Smooth muscle cell (in vitro differentiated cells): ENCODE results near the gene LPIN1. TPM values are rescaled to one million over a fixed set of nuclear protein-coding genes. Genes with fewer than 3 reads are reported as not detected.

ENCODE experiments used
- DNase-seq: peaks from one replicate; lab custom pipeline; 2025; ENCODE audit not compliant: unreplicated experiment; lab: John Stamatoyannopoulos, UW
- H2AFZ ChIP-seq: fragments of 200-600 bp; sonication (generic); 2 replicates; pipeline ENCODE4 v1.6.0; 2016; ENCODE audit warnings: antibody characterized with exemption, low read depth, mild to moderate bottlenecking
- H3F3A ChIP-seq: fragments of 200-600 bp; sonication (generic); 2 replicates; pipeline ENCODE4 v1.6.0; 2017; ENCODE audit warnings: antibody characterized with exemption, low read depth
- H3K27ac ChIP-seq: fragments of 200-600 bp; sonication (generic); 2 replicates; pipeline ENCODE4 v1.5.1; 2016; ENCODE audit warnings: low read depth, mild to moderate bottlenecking
- H3K27me3 ChIP-seq: fragments of 200-600 bp; sonication (generic); 2 replicates; pipeline ENCODE4 v1.6.1; 2016; ENCODE audit warnings: low read depth, mild to moderate bottlenecking
- H3K36me3 ChIP-seq: fragments of 200-600 bp; sonication (generic); 2 replicates; pipeline ENCODE4 v1.5.1; 2016; ENCODE audit warnings: low read depth
- H3K4me1 ChIP-seq: fragments of 200-600 bp; sonication (generic); 2 replicates; pipeline ENCODE4 v1.5.1; 2016; ENCODE audit warnings: low read depth
- H3K4me2 ChIP-seq: fragments of 200-600 bp; sonication (generic); 2 replicates; pipeline ENCODE4 v1.6.0; 2016; ENCODE audit warnings: mild to moderate bottlenecking
- H3K4me3 ChIP-seq: fragments of 200-600 bp; sonication (generic); 2 replicates; pipeline ENCODE4 v1.5.1; 2016; ENCODE audit warnings: mild to moderate bottlenecking
- H3K79me2 ChIP-seq: fragments of 200-600 bp; sonication (generic); 2 replicates; pipeline ENCODE4 v1.6.0; 2016; ENCODE audit warnings: low read depth, mild to moderate bottlenecking
- H3K9ac ChIP-seq: fragments of 200-600 bp; sonication (generic); 2 replicates; pipeline ENCODE4 v1.6.0; 2016; ENCODE audit warnings: low read depth
- H3K9me3 ChIP-seq: fragments of 200-600 bp; sonication (generic); replicated peaks from 2 replicates; pipeline ENCODE4 v1.5.1; 2016; ENCODE audit warnings: low read depth
- H4K20me1 ChIP-seq: fragments of 200-600 bp; sonication (generic); 2 replicates; pipeline ENCODE4 v1.6.0; 2016; ENCODE audit warnings: low read depth
- WGBS: methylation state at CpG from one replicate; pipeline ENCODE4 v1.1.7; 2016; ENCODE audit warnings: low lambda C conversion rate; 5-methylcytosine and 5-hydroxymethylcytosine counted together
- polyA plus RNA-seq: library from polyadenylated mRNA; unstranded; fragments of >200 nt; fragmentation: Nextera tagmentation; extraction: Ambion mirVana; gene quantifications from 2 replicates; pipeline ENCODE4 v1.2.1, GENCODE V29; 2016
- total RNA-seq: library from RNA; depleted of rRNA; stranded (reverse); fragments of >200 nt; gene quantifications from 2 replicates; pipeline ENCODE4 v1.2.3, GENCODE V29; 2014
- TF ChIP-seq, protein P1 (sequence below): fragments of 200-600 bp; sonication (generic); IDR thresholded peaks from 2 replicates; pipeline ENCODE4 v1.5.1; 2017; ENCODE audit warnings: borderline replicate concordance, mild to moderate bottlenecking, antibody characterized with exemption; ENCODE audit not compliant: insufficient read depth, poor library complexity, severe bottlenecking

LPIN1 gene
- total and polyA plus RNA-seq, 2 experiments from 2014 or later = 13.8 to 17.9 TPM

DNA sequence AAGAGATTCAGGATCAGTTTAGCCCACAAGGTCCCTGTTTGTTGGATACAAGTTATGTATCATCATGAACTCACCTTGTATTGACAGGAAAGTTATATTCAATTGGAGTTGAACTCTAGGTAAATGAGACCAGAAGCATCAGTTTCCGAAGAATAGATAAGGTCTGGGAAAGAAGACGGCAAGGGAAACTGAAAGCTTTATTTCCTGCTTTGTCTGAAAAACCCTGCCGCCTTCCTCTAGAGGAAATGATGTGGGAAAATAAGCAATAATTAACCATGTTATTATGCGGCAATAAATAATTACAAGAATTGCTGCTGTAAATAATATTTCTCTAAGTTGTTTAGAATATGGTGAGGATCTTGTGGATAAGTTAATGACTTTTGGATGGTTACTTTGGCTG, 32.0 kb downstream of the LPIN1 start:
- WGBS = 89% methylated on average over 4 of the region's 4 CpGs
- DNase-seq = no peak
- Histone ChIP-seq H3F3A (no peaks in the 10 kb centered on the region), H3K27me3 (no peaks in the 10 kb centered on the region), H4K20me1 (peaks cover 15% of the 10 kb centered on the region), H3K4me3 (no peak overlapping the region), H3K27ac (no peak overlapping the region), H3K36me3 (no peaks in the 10 kb centered on the region), H3K9me3 (no peaks in the 10 kb centered on the region), H3K4me2 (no peak overlapping the region), H3K9ac (no peak overlapping the region), H3K4me1 (no peaks in the 10 kb centered on the region), H2AFZ (no peak overlapping the region), H3K79me2 (no peaks in the 10 kb centered on the region)
- TF ChIP-seq, protein P1, sequence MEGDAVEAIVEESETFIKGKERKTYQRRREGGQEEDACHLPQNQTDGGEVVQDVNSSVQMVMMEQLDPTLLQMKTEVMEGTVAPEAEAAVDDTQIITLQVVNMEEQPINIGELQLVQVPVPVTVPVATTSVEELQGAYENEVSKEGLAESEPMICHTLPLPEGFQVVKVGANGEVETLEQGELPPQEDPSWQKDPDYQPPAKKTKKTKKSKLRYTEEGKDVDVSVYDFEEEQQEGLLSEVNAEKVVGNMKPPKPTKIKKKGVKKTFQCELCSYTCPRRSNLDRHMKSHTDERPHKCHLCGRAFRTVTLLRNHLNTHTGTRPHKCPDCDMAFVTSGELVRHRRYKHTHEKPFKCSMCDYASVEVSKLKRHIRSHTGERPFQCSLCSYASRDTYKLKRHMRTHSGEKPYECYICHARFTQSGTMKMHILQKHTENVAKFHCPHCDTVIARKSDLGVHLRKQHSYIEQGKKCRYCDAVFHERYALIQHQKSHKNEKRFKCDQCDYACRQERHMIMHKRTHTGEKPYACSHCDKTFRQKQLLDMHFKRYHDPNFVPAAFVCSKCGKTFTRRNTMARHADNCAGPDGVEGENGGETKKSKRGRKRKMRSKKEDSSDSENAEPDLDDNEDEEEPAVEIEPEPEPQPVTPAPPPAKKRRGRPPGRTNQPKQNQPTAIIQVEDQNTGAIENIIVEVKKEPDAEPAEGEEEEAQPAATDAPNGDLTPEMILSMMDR = no peak

DNA sequence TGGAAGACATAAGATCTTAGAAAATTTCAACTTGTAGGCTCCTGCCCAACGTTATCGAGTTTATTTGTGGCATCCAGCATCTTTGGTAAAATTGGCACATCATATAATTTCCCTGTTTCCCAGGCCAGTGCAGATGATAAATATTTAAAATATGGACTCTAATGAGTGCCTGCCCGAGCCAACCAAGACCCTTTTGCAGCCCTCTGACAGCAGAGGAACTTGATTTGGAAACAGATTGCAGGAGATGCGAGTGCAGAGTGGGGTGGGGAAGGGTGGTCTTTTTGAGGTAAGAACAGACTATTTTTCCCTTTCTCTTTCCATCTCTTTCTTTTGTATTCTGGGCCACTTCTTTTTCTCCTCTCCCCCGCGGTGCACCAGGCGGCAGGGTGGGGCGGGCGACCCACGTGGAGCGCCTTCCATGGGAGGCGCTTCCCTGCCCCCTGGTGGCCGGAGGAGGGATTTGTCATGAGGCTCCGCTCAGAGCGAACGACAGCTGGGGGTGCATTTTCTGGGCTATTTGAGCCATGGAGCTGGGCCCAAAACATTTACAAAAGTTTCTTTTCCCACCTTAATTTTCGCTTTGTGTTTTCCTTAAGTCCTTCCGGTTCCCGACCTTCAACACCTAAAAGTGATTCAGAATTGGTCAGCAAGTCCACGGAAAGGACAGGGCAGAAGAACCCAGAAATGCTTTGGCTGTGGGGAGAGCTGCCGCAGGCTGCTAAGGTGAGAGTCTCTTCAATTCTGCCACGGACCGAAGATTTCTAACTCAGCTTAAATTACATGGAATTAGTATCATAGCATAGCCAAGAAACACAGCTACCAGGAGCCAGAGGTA, 32.7 kb downstream of the LPIN1 start:
- no peak overlapping the region for H2AFZ ChIP-seq
- peak; percentile 48 for DNase-seq

DNA sequence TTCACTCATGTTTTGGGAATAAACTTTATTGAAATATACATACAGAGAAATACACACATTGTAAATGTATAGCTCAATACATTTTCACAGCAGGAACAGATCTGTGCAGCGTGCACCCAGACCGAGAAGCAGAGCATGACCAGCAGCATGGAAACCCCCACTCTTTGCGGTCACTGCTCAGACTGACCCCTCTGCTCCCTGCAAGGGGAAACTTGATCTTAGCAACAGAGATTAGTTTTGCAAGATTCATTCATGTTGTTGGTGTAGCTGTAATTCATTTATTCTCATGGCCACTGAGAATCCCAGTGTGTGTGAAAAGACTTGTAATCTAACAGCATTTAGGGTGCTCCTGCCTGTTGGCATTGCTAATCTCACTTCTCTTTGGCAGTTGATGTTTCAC, 35.2 kb downstream of the LPIN1 start:
- Histone ChIP-seq H4K20me1 (peaks cover 27% of the 10 kb centered on the region), H3K27ac (no peak overlapping the region), H3K9me3 (no peaks in the 10 kb centered on the region), H3K4me1 (no peaks in the 10 kb centered on the region), H3K79me2 (no peaks in the 10 kb centered on the region), H3K27me3 (no peaks in the 10 kb centered on the region), H3K36me3 (no peaks in the 10 kb centered on the region), H3K4me2 (no peak overlapping the region), H3F3A (no peaks in the 10 kb centered on the region), H2AFZ (no peak overlapping the region), H3K9ac (no peak overlapping the region), H3K4me3 (no peak overlapping the region)
- TF ChIP-seq, protein P1 = no peak
- no peak for DNase-seq
- WGBS = 96% methylated on average over 3 of the region's 3 CpGs

More for the DNA sequence above, 32.7 kb downstream of the LPIN1 start:
- TF ChIP-seq, protein P1 = peak; percentile 91
- no peak overlapping the region for H3K4me3 ChIP-seq
- no peaks in the 10 kb centered on the region for H3K9me3 ChIP-seq
- no peak overlapping the region for H3K27ac ChIP-seq
- 30% methylated on average over 23 of the region's 23 CpGs for WGBS
- no peak overlapping the region for H3K9ac ChIP-seq
- H3F3A ChIP-seq = no peaks in the 10 kb centered on the region
- no peaks in the 10 kb centered on the region for H3K27me3 ChIP-seq
- peaks cover 15% of the 10 kb centered on the region for H4K20me1 ChIP-seq
- H3K36me3 ChIP-seq = no peaks in the 10 kb centered on the region
- H3K4me2 ChIP-seq = peak overlapping the region; percentile 78
- H3K4me1 ChIP-seq = no peaks in the 10 kb centered on the region
- H3K79me2 ChIP-seq = no peaks in the 10 kb centered on the region

DNA sequence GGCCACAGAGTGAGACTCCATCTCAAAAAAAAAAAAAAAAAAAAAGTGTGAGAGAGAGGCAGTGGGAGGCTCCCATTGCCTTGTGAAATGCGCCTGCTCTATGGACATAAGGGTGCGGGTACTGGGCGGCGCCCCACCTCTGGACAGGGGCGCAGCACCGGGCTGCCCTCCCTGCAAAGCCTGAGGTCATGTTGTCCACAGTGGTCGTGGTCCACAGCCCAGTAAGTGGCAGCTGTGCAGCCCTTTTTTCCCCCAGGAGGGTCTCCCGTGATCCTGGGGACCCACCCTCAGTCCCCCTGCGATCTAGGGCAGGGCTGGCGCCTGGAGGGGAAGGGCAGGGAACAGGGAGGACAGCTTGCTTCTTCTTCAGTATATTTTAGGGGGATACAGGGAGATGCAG, 37.8 kb downstream of the LPIN1 start:
- Histone ChIP-seq H3K36me3 (no peaks in the 10 kb centered on the region), H3K27me3 (no peaks in the 10 kb centered on the region), H3K9ac (no peak overlapping the region), H3K4me3 (no peak overlapping the region), H3K9me3 (no peaks in the 10 kb centered on the region), H3K79me2 (no peaks in the 10 kb centered on the region), H2AFZ (no peak overlapping the region), H3K27ac (no peak overlapping the region), H3K4me1 (no peaks in the 10 kb centered on the region), H3F3A (no peaks in the 10 kb centered on the region), H3K4me2 (no peak overlapping the region), H4K20me1 (peaks cover 12% of the 10 kb centered on the region)
- TF ChIP-seq, protein P1 = no peak
- 98% methylated on average over 10 of the region's 10 CpGs for WGBS
- no peak for DNase-seq
